ENCODE results near the gene BCL2L11. TPM values are rescaled to one million over a fixed set of nuclear protein-coding genes. Genes with fewer than 3 reads are reported as not detected.
A peak's percentile ranks its signal among the peaks of the same experiment; 100 is the strongest.

BCL2L11 gene
- total RNA-seq, 2 experiments from 2014 or later, result 11.7 to 16.5 TPM

GRCh38 chr2:111201214-111201613 lies 80.5 kb downstream of the BCL2L11 start:
- ATAC-seq (no peak), DNase-seq (no peak)
- ChIA-PET POLR2A (no interaction called here), CTCF (no interaction called here)
- H3K27me3 Mint-ChIP-seq (ENCODE audit: low read depth), result peaks cover 2% of the 10 kb centered on the region
- no peaks in the 10 kb centered on the region for H3K36me3 Mint-ChIP-seq (ENCODE audit: low read depth)
- H3K9me3 Mint-ChIP-seq (ENCODE audit: insufficient read depth), result no peaks in the 10 kb centered on the region
- H3K4me1 Mint-ChIP-seq (ENCODE audit: low read depth), result peaks cover 4% of the 10 kb centered on the region
- H3K27ac Mint-ChIP-seq, result no peak overlapping the region
- H3K4me3 Mint-ChIP-seq, result no peak overlapping the region

DNA sequence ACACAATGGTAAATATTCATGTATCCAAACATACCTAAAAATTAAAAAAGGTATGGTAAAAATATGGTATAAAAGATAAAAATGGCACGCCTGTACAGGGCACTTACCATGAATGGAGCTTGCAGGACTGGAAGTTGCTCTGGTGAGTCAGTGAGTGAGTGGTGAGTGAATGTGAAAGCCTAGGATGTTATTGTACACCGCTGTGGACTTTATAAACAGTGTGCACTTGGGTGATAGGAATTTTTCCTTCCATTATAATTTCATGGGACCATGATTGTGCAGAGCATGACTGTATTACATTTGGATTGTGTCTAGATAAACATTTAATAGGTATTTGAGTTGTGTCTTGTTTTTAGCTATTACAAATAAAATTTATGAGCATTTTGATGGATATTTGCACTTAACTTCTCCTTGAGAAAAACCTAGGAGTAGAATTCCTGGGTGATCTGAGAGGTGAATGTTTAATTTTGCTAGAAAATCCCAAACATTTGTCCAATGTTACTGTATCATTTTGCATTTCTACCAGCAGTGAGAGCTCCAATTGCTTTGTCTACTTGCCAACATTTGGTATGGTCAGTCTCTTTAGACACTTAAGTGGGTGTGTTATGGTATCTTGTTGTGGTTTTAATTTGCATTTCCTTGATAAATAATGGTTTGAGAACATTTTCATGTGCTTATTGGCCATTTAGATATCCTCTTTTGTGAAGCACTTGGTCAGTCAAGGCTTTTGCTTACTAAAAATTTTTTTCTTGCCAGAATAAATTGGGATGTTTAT lies 81.7 kb downstream of the BCL2L11 start:
- no peak for DNase-seq
- no peak overlapping the region for H3K4me3 Mint-ChIP-seq
- POLR2A ChIA-PET, result no interaction called here
- CTCF ChIA-PET, result no interaction called here
- no peak overlapping the region for H3K27ac Mint-ChIP-seq
- no peak for ATAC-seq
- no peaks in the 10 kb centered on the region for H3K4me1 Mint-ChIP-seq (ENCODE audit: low read depth)
- peaks cover 4% of the 10 kb centered on the region for H3K27me3 Mint-ChIP-seq (ENCODE audit: low read depth)
- peaks cover 2% of the 10 kb centered on the region for H3K36me3 Mint-ChIP-seq (ENCODE audit: low read depth)
- no peaks in the 10 kb centered on the region for H3K9me3 Mint-ChIP-seq (ENCODE audit: insufficient read depth)

- H3K4me1 Mint-ChIP-seq (ENCODE audit: low read depth), result peaks cover 11% of the 10 kb centered on the region
- CTCF ChIA-PET, result no interaction called here
- peaks cover 8% of the 10 kb centered on the region for H3K27me3 Mint-ChIP-seq (ENCODE audit: low read depth)
- POLR2A ChIA-PET, result no interaction called here
- no peak overlapping the region for H3K4me3 Mint-ChIP-seq
- peaks cover 3% of the 10 kb centered on the region for H3K36me3 Mint-ChIP-seq (ENCODE audit: low read depth)
- H3K27ac Mint-ChIP-seq, result no peak overlapping the region
- ATAC-seq (no peak), DNase-seq (no peak)
- no peaks in the 10 kb centered on the region for H3K9me3 Mint-ChIP-seq (ENCODE audit: insufficient read depth)
These were observed 84.0 kb downstream of the BCL2L11 start for GRCh38 chr2:111204706-111205105.

- POLR2A ChIA-PET, result no interaction called here
These were observed 85.1 kb downstream of the BCL2L11 start for GRCh38 chr2:111205774-111206173.

DNA sequence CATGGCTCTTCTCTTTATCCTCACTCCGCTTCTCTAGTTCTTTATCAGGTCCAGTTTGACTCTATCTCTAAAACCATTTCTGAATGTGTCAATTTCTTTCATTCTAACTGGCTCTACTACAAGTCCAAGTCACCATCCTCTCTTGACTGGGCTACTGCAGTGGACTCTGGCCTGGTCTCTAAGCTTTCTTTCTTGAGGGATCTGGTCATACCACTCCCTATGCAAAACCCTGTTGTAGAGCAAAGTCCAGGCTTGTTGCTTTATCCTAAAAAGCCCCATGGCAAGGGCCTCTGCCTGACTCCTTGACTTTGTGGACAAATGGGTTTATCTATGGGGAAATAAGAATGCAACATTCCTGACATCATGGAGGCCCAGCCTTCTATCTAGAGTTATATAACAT lies 87.1 kb downstream of the BCL2L11 start:
- ATAC-seq, result no peak
- Mint-ChIP-seq H3K4me1 (ENCODE audit: low read depth) (peaks cover 11% of the 10 kb centered on the region), H3K9me3 (ENCODE audit: insufficient read depth) (peaks cover 16% of the 10 kb centered on the region), H3K27me3 (ENCODE audit: low read depth) (peaks cover 8% of the 10 kb centered on the region), H3K4me3 (no peak overlapping the region), H3K36me3 (ENCODE audit: low read depth) (peaks cover 7% of the 10 kb centered on the region), H3K27ac (no peak overlapping the region)
- ChIA-PET POLR2A (no interaction called here), CTCF (no interaction called here)
- no peak for DNase-seq

More at GRCh38 chr2:111205774-111206173, 85.1 kb downstream of the BCL2L11 start:
- Mint-ChIP-seq H3K27ac (no peak overlapping the region), H3K36me3 (ENCODE audit: low read depth) (peaks cover 3% of the 10 kb centered on the region), H3K9me3 (ENCODE audit: insufficient read depth) (peaks cover 3% of the 10 kb centered on the region), H3K4me1 (ENCODE audit: low read depth) (peaks cover 11% of the 10 kb centered on the region), H3K4me3 (no peak overlapping the region), H3K27me3 (ENCODE audit: low read depth) (peaks cover 8% of the 10 kb centered on the region)
- ATAC-seq (no peak), DNase-seq (no peak)
- CTCF ChIA-PET, result no interaction called here

DNA sequence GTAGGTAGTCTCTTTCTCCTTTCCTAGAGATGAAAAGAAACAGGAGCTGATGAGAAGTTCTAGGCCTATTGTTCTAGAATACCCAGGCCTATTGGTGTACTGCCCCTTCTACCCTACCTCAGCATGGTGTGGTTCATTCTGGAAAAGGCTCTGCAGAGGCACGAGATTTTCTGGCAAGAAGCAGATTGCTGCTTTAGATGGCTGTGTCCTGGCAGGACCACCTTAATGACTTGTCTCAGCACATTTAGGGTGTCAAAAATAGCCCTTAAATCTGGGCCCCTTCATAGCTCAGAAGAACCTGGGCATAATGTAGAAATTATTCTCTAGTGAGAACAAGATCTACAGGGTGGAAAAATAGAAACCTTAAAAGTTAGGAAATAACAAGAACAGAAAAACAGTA lies 87.9 kb downstream of the BCL2L11 start:
- POLR2A ChIA-PET, result interaction anchor here (1.0 kb wide), 2 partner anchors 14 to 30 kb away, joined by 4 read pairs; no protein-coding TSS in a partner anchor
- H3K36me3 Mint-ChIP-seq (ENCODE audit: low read depth), result peaks cover 8% of the 10 kb centered on the region

GRCh38 chr2:111209045-111209514 lies 88.4 kb downstream of the BCL2L11 start:
- Mint-ChIP-seq H3K27ac (no peak overlapping the region), H3K4me3 (no peak overlapping the region)

More for the DNA sequence above, 87.9 kb downstream of the BCL2L11 start:
- H3K9me3 Mint-ChIP-seq (ENCODE audit: insufficient read depth), result peaks cover 16% of the 10 kb centered on the region
- H3K4me1 Mint-ChIP-seq (ENCODE audit: low read depth), result peaks cover 11% of the 10 kb centered on the region
- CTCF ChIA-PET, result interaction anchor here (1.0 kb wide), 1 partner anchor 51 kb away, joined by 3 read pairs; no protein-coding TSS in a partner anchor
- no peak for DNase-seq
- no peak overlapping the region for H3K4me3 Mint-ChIP-seq
- peak; percentile 5 for ATAC-seq
- no peak overlapping the region for H3K27ac Mint-ChIP-seq
- peaks cover 8% of the 10 kb centered on the region for H3K27me3 Mint-ChIP-seq (ENCODE audit: low read depth)

GRCh38 chr2:111210036-111210435 lies 89.3 kb downstream of the BCL2L11 start:
- H3K4me1 Mint-ChIP-seq (ENCODE audit: low read depth), result peaks cover 11% of the 10 kb centered on the region
- H3K27ac Mint-ChIP-seq, result no peak overlapping the region
- CTCF ChIA-PET, result no interaction called here
- peaks cover 29% of the 10 kb centered on the region for H3K9me3 Mint-ChIP-seq (ENCODE audit: insufficient read depth)
- peaks cover 6% of the 10 kb centered on the region for H3K27me3 Mint-ChIP-seq (ENCODE audit: low read depth)
- ATAC-seq, result no peak
- no peak overlapping the region for H3K4me3 Mint-ChIP-seq
- peaks cover 13% of the 10 kb centered on the region for H3K36me3 Mint-ChIP-seq (ENCODE audit: low read depth)
- POLR2A ChIA-PET, result no interaction called here
- no peak for DNase-seq

More at GRCh38 chr2:111209045-111209514, 88.4 kb downstream of the BCL2L11 start:
- ATAC-seq (peak; percentile 72), DNase-seq (no peak)
- CTCF ChIA-PET, result interaction anchor here (1.0 kb wide), 1 partner anchor 52 kb away, joined by 3 read pairs; no protein-coding TSS in a partner anchor
- Mint-ChIP-seq H3K36me3 (ENCODE audit: low read depth) (peaks cover 10% of the 10 kb centered on the region), H3K27me3 (ENCODE audit: low read depth) (peaks cover 8% of the 10 kb centered on the region), H3K9me3 (ENCODE audit: insufficient read depth) (peaks cover 19% of the 10 kb centered on the region), H3K4me1 (ENCODE audit: low read depth) (peaks cover 11% of the 10 kb centered on the region)
- POLR2A ChIA-PET, result interaction anchor here (1.0 kb wide), 2 partner anchors 14 to 30 kb away, joined by 4 read pairs; no protein-coding TSS in a partner anchor

DNA sequence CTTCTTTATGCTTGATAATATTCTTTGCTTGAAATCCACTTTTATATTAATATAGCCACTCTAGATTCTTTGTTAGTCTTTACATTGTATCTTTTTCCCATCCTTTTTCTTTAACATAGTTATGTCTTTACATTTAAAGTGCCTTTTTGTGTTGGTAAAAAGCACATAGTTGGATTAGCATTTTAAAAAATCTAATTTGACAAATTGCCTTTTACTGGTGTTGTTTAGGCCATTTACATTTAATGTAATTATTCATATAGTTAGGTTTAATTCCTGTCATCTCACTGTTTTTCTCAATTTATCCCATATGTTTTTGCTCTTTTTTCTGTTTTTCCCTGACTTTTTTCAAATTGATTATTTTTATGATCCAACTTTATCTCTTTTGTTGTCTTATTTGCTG lies 93.2 kb downstream of the BCL2L11 start:
- H3K27me3 Mint-ChIP-seq (ENCODE audit: low read depth), result no peaks in the 10 kb centered on the region
- peaks cover 7% of the 10 kb centered on the region for H3K4me1 Mint-ChIP-seq (ENCODE audit: low read depth)
- no peak for ATAC-seq

DNA sequence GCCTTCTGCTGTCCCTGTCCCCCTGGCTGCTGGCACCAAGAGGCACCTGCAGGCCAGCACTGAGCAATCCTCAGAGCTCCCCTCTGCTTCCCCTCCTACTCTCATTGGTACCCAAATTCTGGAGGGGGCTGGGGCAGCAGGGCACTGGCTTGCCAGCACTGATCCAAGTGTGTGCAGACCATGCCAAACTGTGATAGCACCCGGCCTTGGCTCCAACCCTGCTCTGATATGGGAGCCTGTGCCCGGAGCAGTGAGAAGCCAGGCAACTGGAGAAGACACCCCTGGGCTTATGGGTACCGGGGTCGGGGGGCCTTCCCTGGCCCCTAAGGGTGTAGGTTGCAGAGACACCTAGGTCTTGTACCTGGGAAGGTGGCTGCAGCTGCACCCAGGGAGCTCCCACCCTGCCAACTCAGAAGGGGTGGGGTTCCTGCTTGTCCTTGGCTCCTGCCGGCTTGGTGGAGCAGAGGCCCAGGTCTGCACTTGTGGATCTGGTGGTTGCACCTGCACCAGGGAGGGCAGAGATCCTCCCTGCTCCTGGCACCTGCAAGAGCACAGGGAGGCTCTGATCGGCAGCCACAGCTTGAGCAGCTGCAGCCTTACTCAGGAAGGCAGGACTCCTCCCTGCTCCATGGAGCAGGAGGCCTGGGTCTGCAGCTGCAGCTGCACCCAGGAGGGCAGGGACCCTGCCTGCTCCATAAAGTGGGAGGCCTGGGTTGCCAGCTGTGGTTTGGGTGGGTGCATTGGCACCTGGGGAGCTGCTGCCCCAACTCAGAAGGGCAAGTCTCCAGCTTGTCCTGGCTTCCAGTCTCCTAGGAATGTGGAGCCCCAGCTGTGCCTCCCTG lies 96.3 kb downstream of the BCL2L11 start:
- DNase-seq, result no peak
- Mint-ChIP-seq H3K4me3 (no peak overlapping the region), H3K36me3 (ENCODE audit: low read depth) (peaks cover 6% of the 10 kb centered on the region), H3K27ac (no peak overlapping the region), H3K4me1 (ENCODE audit: low read depth) (no peaks in the 10 kb centered on the region), H3K9me3 (ENCODE audit: insufficient read depth) (peaks cover 21% of the 10 kb centered on the region), H3K27me3 (ENCODE audit: low read depth) (peaks cover 2% of the 10 kb centered on the region)
- POLR2A ChIA-PET, result no interaction called here
- CTCF ChIA-PET, result no interaction called here
- no peak for ATAC-seq

More for the DNA sequence above, 93.2 kb downstream of the BCL2L11 start:
- peaks cover 10% of the 10 kb centered on the region for H3K36me3 Mint-ChIP-seq (ENCODE audit: low read depth)
- no peak for DNase-seq
- CTCF ChIA-PET, result no interaction called here
- no peak overlapping the region for H3K4me3 Mint-ChIP-seq
- peaks cover 31% of the 10 kb centered on the region for H3K9me3 Mint-ChIP-seq (ENCODE audit: insufficient read depth)
- H3K27ac Mint-ChIP-seq, result no peak overlapping the region
- POLR2A ChIA-PET, result no interaction called here

All from activated CD8-positive, alpha-beta T cell treated with anti-CD3 and anti-CD28 coated beads, Interleukin-2, amount 10 ng/mL, durations not matched to agents 7 days and 5 days (primary cell).